Tongue (tissue), 2 donors: ENCODE measurements around the gene KRTAP10-2. TPM values are rescaled to one million over a fixed set of nuclear protein-coding genes. Genes with fewer than 3 reads are reported as not detected.
"Not testable (repeated sequence)": the region's sequence is repeated elsewhere in the genome, so short reads cannot be mapped to it uniquely, and the experiment has no call there.

Source experiments
- DNase-seq: peaks from one replicate; pipeline ENCODE4 v3.0.0-alpha.2; 2015
- total RNA-seq: library from RNA; depleted of rRNA; stranded (reverse); fragments of >200 nt; gene quantifications from one replicate; pipeline ENCODE4 v1.2.3, GENCODE V29; 2014

KRTAP10-2 gene
- total RNA-seq, 1 donor from 2014 or later: not detected

- no peak for DNase-seq
Measured at GRCh38 chr21:44512496-44513388, 38.6 kb downstream of the KRTAP10-2 start.

GRCh38 chr21:44511938-44512275 lies 39.4 kb downstream of the KRTAP10-2 start:
- DNase-seq: no peak

- DNase-seq: no peak
Measured at GRCh38 chr21:44511219-44511937, 39.9 kb downstream of the KRTAP10-2 start.

GRCh38 chr21:44510508-44511218 lies 40.6 kb downstream of the KRTAP10-2 start:
- DNase-seq: peak; percentile 70

DNA sequence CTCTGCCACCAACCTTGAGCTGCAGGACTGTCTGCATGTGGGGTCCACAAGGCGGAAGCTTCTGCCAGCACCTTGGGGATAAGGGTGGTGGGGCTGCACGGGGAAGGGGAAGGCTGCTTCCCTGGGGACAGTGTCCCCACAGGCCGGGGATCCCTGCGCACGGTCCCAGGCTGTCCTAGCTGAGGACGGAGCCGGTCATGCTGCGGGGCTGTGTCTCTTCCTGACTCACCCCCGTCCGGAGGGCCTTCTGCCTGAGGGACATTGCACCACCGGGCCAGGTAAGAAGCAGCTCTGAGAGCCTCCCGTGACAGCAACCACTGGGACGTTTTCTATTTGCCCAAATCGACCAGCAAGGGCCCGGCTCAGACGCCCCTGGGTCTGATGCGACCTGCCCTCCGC lies 41.2 kb downstream of the KRTAP10-2 start:
- DNase-seq: no peak

DNA sequence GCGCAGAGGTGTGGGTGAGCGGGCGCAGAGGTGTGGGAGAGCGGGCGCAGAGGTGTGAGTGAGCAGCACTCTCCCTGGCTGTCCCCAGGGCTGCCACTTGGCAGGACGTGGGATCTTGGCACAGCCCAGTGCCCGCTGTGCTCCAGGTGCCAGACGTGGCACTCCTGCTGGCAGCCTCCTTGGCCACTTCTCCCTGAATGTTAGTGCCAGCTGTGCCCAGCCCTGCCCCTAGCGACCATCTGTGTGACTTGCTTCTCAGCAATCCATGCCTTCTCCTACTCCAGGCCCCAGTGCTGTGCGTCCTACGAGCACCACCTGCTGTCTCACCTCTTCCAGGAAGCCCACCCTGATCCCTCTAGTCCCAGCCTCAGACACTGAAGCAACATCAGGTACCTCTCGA lies 41.8 kb downstream of the KRTAP10-2 start:
- DNase-seq: peak; percentile 51

DNA sequence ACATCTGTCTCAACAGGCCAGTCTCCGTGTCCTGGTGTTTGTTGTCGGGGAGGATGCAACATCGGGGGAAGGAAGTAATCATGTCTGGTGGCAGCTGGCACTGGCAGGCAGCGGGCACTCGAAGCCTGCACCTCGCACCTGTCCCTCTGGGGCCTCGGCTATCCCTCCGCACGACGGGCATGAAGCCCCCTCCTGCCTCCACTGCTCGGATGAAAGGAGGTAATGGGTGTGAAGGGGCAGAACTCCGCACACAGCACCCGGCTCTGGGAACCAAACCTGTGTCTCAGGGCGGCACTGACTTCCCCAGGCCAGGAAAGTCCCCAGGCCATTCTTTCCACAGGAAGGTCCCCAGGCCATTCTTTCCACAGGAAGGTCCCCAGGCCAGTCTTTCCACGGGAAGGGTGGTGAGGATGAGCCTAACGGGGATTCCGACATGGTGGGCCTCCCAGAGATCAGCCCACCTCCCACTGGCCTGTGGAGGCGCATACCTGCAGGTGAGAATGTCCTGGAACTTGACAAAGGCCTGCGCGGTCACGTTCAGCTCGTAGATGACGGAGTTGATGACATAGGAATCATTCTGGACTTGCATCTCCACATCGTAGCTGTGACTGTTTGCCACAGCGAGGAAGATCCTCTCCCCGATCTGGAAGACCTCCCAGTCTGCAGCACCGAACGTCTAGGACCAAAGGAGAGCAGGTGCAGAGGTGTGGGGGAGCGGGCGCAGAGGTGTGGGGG lies 42.4 kb downstream of the KRTAP10-2 start:
- DNase-seq: no peak

- DNase-seq: no peak
Measured at GRCh38 chr21:44508426-44508710, 42.9 kb downstream of the KRTAP10-2 start.

- no peak for DNase-seq
Measured at GRCh38 chr21:44507673-44508425, 43.5 kb downstream of the KRTAP10-2 start.

GRCh38 chr21:44506279-44507255 lies 44.7 kb downstream of the KRTAP10-2 start:
- no peak for DNase-seq

DNA sequence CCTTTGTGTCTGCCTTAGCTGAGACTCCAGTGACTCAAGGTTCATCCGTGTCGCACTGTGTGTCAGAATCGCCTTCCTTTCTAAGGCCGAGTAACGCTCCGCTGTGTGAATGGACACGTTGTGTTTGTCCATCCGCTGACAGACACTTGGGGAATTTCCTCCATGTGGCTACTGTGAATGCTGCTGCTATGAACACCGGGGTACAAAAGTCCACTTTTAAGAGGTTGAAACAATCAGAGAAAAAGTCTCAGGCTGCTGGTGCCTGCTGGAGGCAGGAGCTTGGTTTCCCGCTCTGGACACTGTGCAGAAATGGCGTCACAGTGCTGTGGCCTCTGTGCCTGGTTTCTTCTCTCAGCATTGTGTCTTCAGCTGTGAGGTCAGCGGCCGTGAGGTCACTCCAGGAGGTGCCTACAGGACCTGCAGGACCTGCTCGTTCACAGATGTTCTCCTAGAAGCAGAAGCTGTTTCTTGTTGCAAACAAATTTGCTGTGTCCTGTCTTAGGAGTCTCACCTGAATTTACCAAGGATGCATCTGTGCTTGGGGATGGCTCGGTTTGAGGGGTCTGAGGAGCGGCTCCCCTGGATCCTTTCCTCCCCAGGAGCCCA lies 45.5 kb downstream of the KRTAP10-2 start:
- no peak for DNase-seq

DNA sequence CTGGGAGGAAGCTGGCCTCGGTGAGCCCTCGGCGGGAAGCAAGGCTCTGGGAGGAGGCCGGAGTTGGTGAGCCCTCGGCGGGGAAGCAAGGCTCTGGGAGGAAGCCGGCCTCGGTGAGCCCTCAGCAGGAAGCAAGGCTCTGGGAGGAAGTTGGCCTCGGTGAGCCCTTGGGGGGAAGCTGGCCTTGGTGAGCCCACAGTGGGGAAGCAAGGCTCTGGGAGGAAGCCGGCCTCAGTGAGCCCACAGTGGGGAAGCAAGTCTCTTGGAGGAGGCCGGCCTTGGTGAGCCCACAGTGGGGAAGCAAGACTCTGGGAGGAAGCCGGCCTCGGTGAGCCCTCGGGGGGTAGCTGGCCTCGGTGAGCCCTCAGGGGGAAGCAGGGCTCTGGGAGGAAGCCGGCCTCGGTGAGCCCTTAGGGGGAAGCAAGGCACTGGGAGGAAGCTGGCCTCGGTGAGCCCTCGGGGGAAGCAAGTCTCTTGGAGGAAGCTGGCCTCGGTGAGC lies 47.4 kb downstream of the KRTAP10-2 start:
- no peak for DNase-seq

GRCh38 chr21:44503006-44503889 lies 48.1 kb downstream of the KRTAP10-2 start:
- DNase-seq: not testable (repeated sequence)

- DNase-seq: no peak
Measured at GRCh38 chr21:44502171-44502958, 48.9 kb downstream of the KRTAP10-2 start.
